Neural progenitor cell (in vitro differentiated cells): ENCODE data around the gene PRELID2. TPM values are rescaled to one million over a fixed set of nuclear protein-coding genes. Genes with fewer than 3 reads are reported as not detected.
"Not testable (repeated sequence)": the region's sequence is repeated elsewhere in the genome, so short reads cannot be mapped to it uniquely, and the experiment has no call there.

Experiments used
- DNase-seq: peaks from one replicate; pipeline ENCODE4 v3.0.0-alpha.2; 2016; ENCODE audit warnings: low spot score
- H2AFZ ChIP-seq: fragments of 200-600 bp; sonication (generic); replicated peaks from 2 replicates; pipeline ENCODE4 v1.6.1; 2016; ENCODE audit warnings: antibody characterized with exemption
- H3F3A ChIP-seq: fragments of 200-600 bp; sonication (generic); 2 replicates; pipeline ENCODE4 v1.6.1; 2016; ENCODE audit warnings: antibody characterized with exemption, low read depth
- H3K27ac ChIP-seq: fragments of 200-600 bp; sonication (generic); 2 replicates; pipeline ENCODE4 v1.5.1; 2016; ENCODE audit warnings: mild to moderate bottlenecking
- H3K27me3 ChIP-seq: fragments of 200-600 bp; sonication (generic); 2 replicates; pipeline ENCODE4 v1.6.1; 2016; ENCODE audit warnings: mild to moderate bottlenecking, moderate library complexity
- H3K36me3 ChIP-seq: fragments of 200-600 bp; sonication (generic); 2 replicates; pipeline ENCODE4 v1.5.1; 2016
- H3K4me1 ChIP-seq: fragments of 200-600 bp; sonication (generic); 2 replicates; pipeline ENCODE4 v1.6.1; 2016; ENCODE audit warnings: mixed run types
- H3K4me2 ChIP-seq: fragments of 200-600 bp; sonication (generic); 2 replicates; pipeline ENCODE4 v1.6.1; 2016
- H3K4me3 ChIP-seq: fragments of 200-600 bp; sonication (generic); 2 replicates; pipeline ENCODE4 v1.5.1; 2016
- H3K79me2 ChIP-seq: fragments of 200-600 bp; sonication (generic); 2 replicates; pipeline ENCODE4 v1.6.1; 2016; ENCODE audit warnings: low read depth
- H3K9ac ChIP-seq: fragments of 200-600 bp; sonication (generic); 2 replicates; pipeline ENCODE4 v1.6.1; 2016
- H3K9me3 ChIP-seq: fragments of 200-600 bp; sonication (generic); 2 replicates; pipeline ENCODE4 v1.5.1; 2016; ENCODE audit warnings: low read depth
- H4K20me1 ChIP-seq: fragments of 200-600 bp; sonication (generic); 2 replicates; pipeline ENCODE4 v1.6.1; 2016; ENCODE audit warnings: low read depth
- H3K27ac Mint-ChIP-seq: 3 replicates; pipeline ENCODE4 v1.8.0; 2021; ENCODE audit warnings: mixed read lengths
- H3K27me3 Mint-ChIP-seq: 2 replicates; pipeline ENCODE4 v1.8.0; 2022; ENCODE audit warnings: low read depth, mild to moderate bottlenecking, inconsistent platforms, moderate library complexity, mixed read lengths; ENCODE audit not compliant: insufficient read depth
- H3K36me3 Mint-ChIP-seq: 3 replicates; pipeline ENCODE4 v1.8.0; 2021; ENCODE audit warnings: mixed read lengths
- H3K4me1 Mint-ChIP-seq: 3 replicates; pipeline ENCODE4 v1.8.0; 2021; ENCODE audit warnings: mixed read lengths
- H3K4me3 Mint-ChIP-seq: 3 replicates; pipeline ENCODE4 v1.8.0; 2021; ENCODE audit warnings: mild to moderate bottlenecking, moderate library complexity, mixed read lengths
- H3K9me3 Mint-ChIP-seq: 3 replicates; pipeline ENCODE4 v1.8.0; 2020; ENCODE audit warnings: mixed read lengths
- CTCF ChIP-seq: fragments of 200-600 bp; sonication (generic); IDR thresholded peaks from 2 replicates; pipeline ENCODE4 v1.5.1; 2017; ENCODE audit warnings: antibody characterized with exemption, mild to moderate bottlenecking
- EZH2 ChIP-seq: fragments of 200-600 bp; sonication (generic); IDR thresholded peaks from 2 replicates; pipeline ENCODE4 v1.6.1; 2017; ENCODE audit warnings: antibody characterized with exemption, mild to moderate bottlenecking, moderate library complexity
- EZH2phosphoT487 ChIP-seq: fragments of 200-600 bp; sonication (generic); IDR thresholded peaks from 2 replicates; pipeline ENCODE4 v1.6.1; 2017; ENCODE audit warnings: antibody characterized with exemption
- total RNA-seq: library from RNA; depleted of rRNA; stranded (reverse); fragments of >200 nt; gene quantifications from 2 replicates; pipeline ENCODE4 v1.2.3, GENCODE V29; 2015; ENCODE audit warnings: low replicate concordance

The PRELID2 gene
- total RNA-seq, 1 donor from 2014 or later: 30.3 TPM

GRCh38 chr5:145739843-145740242, 95.3 kb downstream of the PRELID2 start:
- no peak for DNase-seq
- Histone ChIP-seq H3K4me3 (no peak overlapping the region), H3K27me3 (no peaks in the 10 kb centered on the region), H3F3A (peaks cover 5% of the 10 kb centered on the region), H3K36me3 (no peaks in the 10 kb centered on the region), H3K9me3 (no peaks in the 10 kb centered on the region), H3K9ac (no peak overlapping the region), H4K20me1 (no peaks in the 10 kb centered on the region), H3K27ac (no peak overlapping the region), H3K4me1 (peaks cover 9% of the 10 kb centered on the region), H3K4me2 (no peak overlapping the region), H2AFZ (no peak overlapping the region), H3K79me2 (no peaks in the 10 kb centered on the region)
- H3K9me3 Mint-ChIP-seq: peaks cover 2% of the 10 kb centered on the region
- TF ChIP-seq EZH2phosphoT487 (no peak), CTCF (no peak), EZH2 (no peak)
- no peak overlapping the region for H3K27ac Mint-ChIP-seq
- no peak overlapping the region for H3K4me3 Mint-ChIP-seq
- H3K36me3 Mint-ChIP-seq: peaks cover 2% of the 10 kb centered on the region
- H3K27me3 Mint-ChIP-seq: no peaks in the 10 kb centered on the region
- H3K4me1 Mint-ChIP-seq: peaks cover 4% of the 10 kb centered on the region

- no peak overlapping the region for H3K4me3 Mint-ChIP-seq
- H3K4me3 ChIP-seq: no peak overlapping the region
- H3K36me3 Mint-ChIP-seq: peaks cover 2% of the 10 kb centered on the region
- H2AFZ ChIP-seq: no peak overlapping the region
- no peaks in the 10 kb centered on the region for H3K9me3 ChIP-seq
- no peaks in the 10 kb centered on the region for H3K36me3 ChIP-seq
- H3F3A ChIP-seq: peaks cover 5% of the 10 kb centered on the region
- peaks cover 9% of the 10 kb centered on the region for H3K4me1 ChIP-seq
- H3K27me3 ChIP-seq: no peaks in the 10 kb centered on the region
- H4K20me1 ChIP-seq: no peaks in the 10 kb centered on the region
- H3K27me3 Mint-ChIP-seq: no peaks in the 10 kb centered on the region
- no peak overlapping the region for H3K27ac Mint-ChIP-seq
- H3K9ac ChIP-seq: no peak overlapping the region
- H3K4me1 Mint-ChIP-seq: peaks cover 4% of the 10 kb centered on the region
- peaks cover 2% of the 10 kb centered on the region for H3K9me3 Mint-ChIP-seq
- H3K79me2 ChIP-seq: no peaks in the 10 kb centered on the region
- DNase-seq: no peak
- H3K4me2 ChIP-seq: no peak overlapping the region
- no peak overlapping the region for H3K27ac ChIP-seq
- no peak for TF ChIP-seq EZH2
- no peak for TF ChIP-seq EZH2phosphoT487
- TF ChIP-seq CTCF: no peak
Measured at GRCh38 chr5:145738227-145738626, 96.9 kb downstream of the PRELID2 start.

GRCh38 chr5:145737578-145737977, 97.6 kb downstream of the PRELID2 start:
- Histone ChIP-seq H3K27ac (no peak overlapping the region), H3F3A (peaks cover 4% of the 10 kb centered on the region), H3K4me2 (no peak overlapping the region), H4K20me1 (no peaks in the 10 kb centered on the region), H3K27me3 (no peaks in the 10 kb centered on the region), H3K9me3 (no peaks in the 10 kb centered on the region), H3K4me1 (peaks cover 9% of the 10 kb centered on the region), H2AFZ (no peak overlapping the region), H3K36me3 (no peaks in the 10 kb centered on the region), H3K9ac (no peak overlapping the region), H3K4me3 (no peak overlapping the region), H3K79me2 (no peaks in the 10 kb centered on the region)
- TF ChIP-seq CTCF: no peak
- no peak for TF ChIP-seq EZH2phosphoT487
- no peak for TF ChIP-seq EZH2
- DNase-seq: no peak
- Mint-ChIP-seq H3K4me1 (peaks cover 4% of the 10 kb centered on the region), H3K36me3 (peaks cover 3% of the 10 kb centered on the region), H3K9me3 (peaks cover 3% of the 10 kb centered on the region), H3K27ac (no peak overlapping the region), H3K4me3 (no peak overlapping the region), H3K27me3 (no peaks in the 10 kb centered on the region)

GRCh38 chr5:145729956-145730355, 105.2 kb downstream of the PRELID2 start:
- not testable (repeated sequence) for H3K27me3 Mint-ChIP-seq, H3K36me3 ChIP-seq, H2AFZ ChIP-seq, H3F3A ChIP-seq, H3K4me2 ChIP-seq, H3K4me3 Mint-ChIP-seq, DNase-seq, H3K79me2 ChIP-seq, H3K4me1 ChIP-seq, H3K4me3 ChIP-seq, H3K27ac Mint-ChIP-seq, H3K27ac ChIP-seq, H3K27me3 ChIP-seq, H3K4me1 Mint-ChIP-seq, H4K20me1 ChIP-seq, H3K9ac ChIP-seq
- peaks cover 14% of the 10 kb centered on the region for H3K36me3 Mint-ChIP-seq
- peaks cover 11% of the 10 kb centered on the region for H3K9me3 ChIP-seq
- H3K9me3 Mint-ChIP-seq: peaks cover 55% of the 10 kb centered on the region
